HepG2 (cell line): ENCODE data around the gene THRB. TPM values are rescaled to one million over a fixed set of nuclear protein-coding genes. Genes with fewer than 3 reads are reported as not detected.

ENCODE experiments used
- ATAC-seq: fragments of 200-7000 bp; cut with Tn5 transposase; 3 replicates; pipeline ENCODE4 v1.9.1; 2020; ENCODE audit warnings: mild to moderate bottlenecking, moderate library complexity
- BruUV-seq: library from RNA; stranded (reverse); fragments of 400-500 nt; replicated peaks from 2 replicates; lab custom pipeline; 2021; lab: Mats Ljungman, UMichigan
- CTCF ChIA-PET: fragments of 300-600 bp; formaldehyde crosslinking; extraction: SDS; loops from one replicate; lab custom pipeline; 2021; ENCODE audit warnings: low total read pairs, inconsistent platforms, low intra/inter-chr PET ratio; lab: Yijun Ruan, JAX
- POLR2A ChIA-PET: fragments of 350-600 bp; sonication (Branson Sonifier 250); formaldehyde crosslinking; loops from one replicate; lab custom pipeline; 2020; ENCODE audit warnings: antibody characterized with exemption, inconsistent platforms; lab: Yijun Ruan, JAX
- DNase-seq: peaks from one replicate; pipeline ENCODE4 v3.0.0-alpha.2; 2015; ENCODE audit warnings: low spot score
- FAIRE-seq: peaks from 3 replicates; lab custom pipeline; 2011; peaks lifted over from hg19 to GRCh38; lab: Jason Lieb, UNC
- H2AFZ ChIP-seq: one replicate; pipeline ENCODE4 v1.6.1; 2011; ENCODE audit warnings: low read length, inconsistent platforms
- H3K27ac ChIP-seq: fragments of 300-600 bp; 3 replicates; pipeline ENCODE4 v1.8.0; 2011; ENCODE audit warnings: mixed run types, mild to moderate bottlenecking, mixed read lengths, low read length, inconsistent platforms; ENCODE audit not compliant: insufficient read depth; ENCODE audit errors: extremely low read length
- H3K27me3 ChIP-seq, 2 experiments: fragments of 200-600 bp in 1 of 2; 2 replicates in 1 of 2; 3 replicates in 1 of 2; pipeline versions ENCODE4 v1.6.0 to v1.8.0; 2011; ENCODE audit warnings: low read length in 2 of 2, mild to moderate bottlenecking in 2 of 2, moderate library complexity in 2 of 2, inconsistent platforms in 1 of 2; ENCODE audit not compliant: insufficient read depth in 2 of 2, control insufficient read depth in 1 of 2
- H3K36me3 ChIP-seq, 2 experiments: fragments of 200-600 bp in 1 of 2; replicated peaks in 1 of 2; 2 replicates in 1 of 2; 3 replicates in 1 of 2; pipeline versions ENCODE4 v1.5.1 to v1.8.0; 2011; ENCODE audit warnings: low read length in 2 of 2, inconsistent platforms in 1 of 2; ENCODE audit not compliant: insufficient read depth in 2 of 2, control insufficient read depth in 1 of 2
- H3K4me1 ChIP-seq: 2 replicates; pipeline ENCODE4 v1.5.1; 2012; ENCODE audit warnings: low read length, inconsistent platforms; ENCODE audit not compliant: insufficient read depth
- H3K4me2 ChIP-seq: 2 replicates; pipeline ENCODE4 v1.6.0; 2011; ENCODE audit warnings: low read depth, low read length, inconsistent platforms
- H3K4me3 ChIP-seq, 3 experiments: fragments of 200-600 bp in 1 of 3; sonication (generic), shearing (Covaris generic) in 1 of 3; replicated peaks in 1 of 3; 2 replicates each; pipeline ENCODE4 v1.5.1; 2011 to 2016; ENCODE audit warnings: low read length in 3 of 3, inconsistent platforms in 2 of 3, low read depth in 2 of 3, mild to moderate bottlenecking in 2 of 3, control low read depth in 1 of 3, mixed read lengths in 1 of 3; ENCODE audit not compliant: insufficient read depth in 1 of 3
- H3K79me2 ChIP-seq: one replicate; pipeline ENCODE4 v1.6.1; 2011; ENCODE audit warnings: low read length, inconsistent platforms; ENCODE audit not compliant: insufficient read depth
- H3K9ac ChIP-seq: 2 replicates; pipeline ENCODE4 v1.6.0; 2011; ENCODE audit warnings: mild to moderate bottlenecking, low read depth, low read length, inconsistent platforms; ENCODE audit not compliant: insufficient read depth
- H3K9me3 ChIP-seq: 2 replicates; pipeline ENCODE4 v1.5.1; 2012; ENCODE audit warnings: mild to moderate bottlenecking, low read length
- H4K20me1 ChIP-seq: 2 replicates; pipeline ENCODE4 v1.6.0; 2011; ENCODE audit warnings: inconsistent platforms, mild to moderate bottlenecking, low read length, moderate library complexity; ENCODE audit not compliant: insufficient read depth
- AGO2 ChIP-seq: fragments of 200-400 bp; formaldehyde crosslinking; optimal IDR thresholded peaks from 2 replicates; pipeline ENCODE3; 2017; ENCODE audit warnings: mild to moderate bottlenecking, low read depth, low read length, moderate library complexity
- ETS1 ChIP-seq: sonication (generic); formaldehyde crosslinking; IDR thresholded peaks from 2 replicates; pipeline ENCODE4 v1.4.0; 2020; ENCODE audit warnings: missing genetic modification reagents
- HMG20B ChIP-seq: conservative IDR thresholded peaks from 2 replicates; pipeline ENCODE4 v1.6.1; 2016; ENCODE audit warnings: missing genetic modification reagents, missing compliant biosample characterization
- NPAS2 ChIP-seq: sonication (generic); formaldehyde crosslinking; IDR thresholded peaks from 2 replicates; pipeline ENCODE4 v1.8.0; 2022; ENCODE audit warnings: mild to moderate bottlenecking, missing genetic modification reagents, borderline replicate concordance
- RARA ChIP-seq: IDR thresholded peaks from 2 replicates; pipeline ENCODE4 v1.6.1; 2016; ENCODE audit warnings: missing genetic modification reagents, missing compliant biosample characterization
- RXRA ChIP-seq: sonication (generic); formaldehyde crosslinking; IDR thresholded peaks from 2 replicates; pipeline ENCODE4 v1.5.1; 2020; ENCODE audit warnings: missing genetic modification reagents
- TOE1 ChIP-seq: sonication (generic); formaldehyde crosslinking; IDR thresholded peaks from 2 replicates; pipeline ENCODE4 v1.4.0; 2020; ENCODE audit warnings: mild to moderate bottlenecking, missing genetic modification reagents
- ZFP36L1 ChIP-seq: sonication (generic); formaldehyde crosslinking; IDR thresholded peaks from 2 replicates; pipeline ENCODE4 v1.8.0; 2022; ENCODE audit warnings: mild to moderate bottlenecking, missing genetic modification reagents, moderate library complexity
- ZNF230 ChIP-seq: sonication (generic); formaldehyde crosslinking; IDR thresholded peaks from 2 replicates; pipeline ENCODE4 v1.4.0; 2020; ENCODE audit warnings: mild to moderate bottlenecking, missing genetic modification reagents
- ZNF713 ChIP-seq: sonication (generic); formaldehyde crosslinking; IDR thresholded peaks from 2 replicates; pipeline ENCODE4 v1.4.0; 2020; ENCODE audit warnings: mild to moderate bottlenecking, missing genetic modification reagents
- in situ Hi-C: cut with HindIII; loops from 2 replicates; pipeline ENCODE4 v1.10.0; 2017; ENCODE audit warnings: low pct_unique_long_range_greater_than_20kb; ENCODE audit not compliant: extremely low pct_ligation_motif_present
- intact Hi-C: fragments of 100-400 bp; cut with micrococcal nuclease; formaldehyde crosslinking; loops from one replicate; pipeline ENCODE4 v1.10.0; 2022; ENCODE audit not compliant: unreplicated experiment
- polyA plus RNA-seq, 8 experiments: library from polyadenylated mRNA; depleted of rRNA in 3 of 8; stranded (reverse) in 7 of 8; unstranded in 1 of 8; fragments of >200 nt; fragmentation: Illumina TruSeq in 4 of 8; extraction: Trizol in 4 of 8; gene quantifications; 2 replicates each; pipeline versions ENCODE4 v1.2.1 to v1.2.3, GENCODE V29; 2011 to 2016; ENCODE audit warnings: low read depth in 4 of 8, missing spikeins in 1 of 8, mixed read lengths in 1 of 8; ENCODE audit not compliant: insufficient read depth in 1 of 8
- total RNA-seq, 5 experiments: library from RNA; depleted of rRNA; stranded (reverse); fragments of >200 nt; fragmentation: Illumina TruSeq; extraction: Trizol; gene quantifications; 2 replicates each; pipeline ENCODE4 v1.2.3, GENCODE V29; 2016; ENCODE audit warnings: low read depth in 1 of 5
- TF ChIP-seq, protein P1 (sequence below): sonication (generic); formaldehyde crosslinking; IDR thresholded peaks from 2 replicates; pipeline ENCODE4 v1.4.0; 2020; ENCODE audit warnings: mild to moderate bottlenecking, low read depth, missing genetic modification reagents

THRB gene
- total and polyA plus RNA-seq, 2 of the 13 experiments (the other 11 are each of a cell fraction or from before 2014, with no cell fraction given), result 4.7 to 22.7 TPM

DNA sequence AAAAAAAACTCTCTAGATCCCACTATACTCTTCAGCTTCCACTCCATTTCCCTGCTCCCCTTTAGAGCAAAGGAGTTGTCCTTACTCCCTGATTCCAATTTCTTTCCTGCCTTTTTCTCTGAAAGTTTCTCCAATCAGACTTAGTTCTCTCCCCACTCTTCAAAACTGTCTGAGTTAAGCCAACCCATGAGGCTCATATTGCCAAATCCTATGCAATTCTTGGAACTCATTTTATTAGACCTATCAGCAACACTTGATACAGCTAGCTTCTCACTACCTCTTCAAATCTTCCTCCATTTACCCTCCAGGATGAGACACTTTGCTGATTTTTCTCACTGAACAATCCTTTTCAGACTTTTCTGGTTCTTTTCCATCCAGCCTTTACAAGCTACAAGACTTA lies 233.1 kb downstream of the THRB start:
- ChIA-PET CTCF (no interaction called here), POLR2A (no interaction called here)
- intact Hi-C loops, result loop anchor here (5.0 to 10.0 kb wide), 3 partner anchors 113 to 421 kb away; no protein-coding TSS in a partner anchor
- Histone ChIP-seq H3K4me2 (no peak overlapping the region), H3K36me3 (no peaks in the 10 kb centered on the region), H3K27ac (no peak overlapping the region), H4K20me1 (no peaks in the 10 kb centered on the region), H3K79me2 (no peaks in the 10 kb centered on the region), H3K4me1 (peaks cover 5% of the 10 kb centered on the region; the same call in 1 of the 2 replicates), H3K9me3 (no peaks in the 10 kb centered on the region), H3K27me3 (no peaks in the 10 kb centered on the region), H3K4me3 (no peak overlapping the region), H2AFZ (no peak overlapping the region), H3K9ac (no peak overlapping the region)
- no TSS peak for BruUV-seq
- DNase-seq, result no peak
- in situ Hi-C loops, result loop anchor here (25.0 kb wide), 1 partner anchor 376 kb away; no protein-coding TSS in a partner anchor
- ATAC-seq, result no peak
- no peak for FAIRE-seq
- TF ChIP-seq ZNF230 (CRISPR knock-in tag), result no peak
- no peak for TF ChIP-seq NPAS2
- no peak for TF ChIP-seq ZFP36L1 (CRISPR knock-in tag)
- TF ChIP-seq TOE1, result no peak
- no peak for TF ChIP-seq RXRA (CRISPR knock-in tag)
- TF ChIP-seq ETS1 (CRISPR knock-in tag), result no peak
- TF ChIP-seq ZNF713 (CRISPR knock-in tag), result no peak
- no peak for TF ChIP-seq RARA (CRISPR knock-in tag)
- TF ChIP-seq, protein P1, sequence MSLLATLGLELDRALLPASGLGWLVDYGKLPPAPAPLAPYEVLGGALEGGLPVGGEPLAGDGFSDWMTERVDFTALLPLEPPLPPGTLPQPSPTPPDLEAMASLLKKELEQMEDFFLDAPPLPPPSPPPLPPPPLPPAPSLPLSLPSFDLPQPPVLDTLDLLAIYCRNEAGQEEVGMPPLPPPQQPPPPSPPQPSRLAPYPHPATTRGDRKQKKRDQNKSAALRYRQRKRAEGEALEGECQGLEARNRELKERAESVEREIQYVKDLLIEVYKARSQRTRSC (CRISPR knock-in tag), result no peak
- no peak for TF ChIP-seq HMG20B (CRISPR knock-in tag)
- TF ChIP-seq AGO2, result no peak
